ENCODE data around the gene EMP1.

EMP1 gene

GRCh38 chr12:13198241-13198640 lies 1.7 kb downstream of the EMP1 start:
- DNase-seq = no peak

DNA sequence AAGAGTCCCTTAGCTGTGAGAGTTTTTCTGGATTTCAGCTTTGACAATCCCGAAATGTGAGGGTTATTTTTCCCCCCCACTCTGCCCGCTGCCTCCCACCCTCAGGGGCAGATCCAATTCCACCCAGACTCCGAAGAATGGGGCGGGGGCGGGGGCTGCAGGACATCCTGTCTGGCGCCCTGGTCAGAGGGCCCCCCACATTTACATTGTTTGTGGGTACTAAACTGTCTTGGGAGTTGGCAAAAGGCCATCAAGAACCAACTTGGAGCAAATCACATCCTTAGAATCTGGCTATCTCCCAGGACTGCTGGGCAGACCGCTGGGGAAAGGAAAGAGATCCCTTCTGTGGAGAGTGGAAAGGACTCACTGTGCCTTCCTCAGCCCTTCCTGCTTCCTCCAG lies 2.4 kb downstream of the EMP1 start:
- no peak for DNase-seq

GRCh38 chr12:13199592-13199991 lies 3.1 kb downstream of the EMP1 start:
- DNase-seq = no peak

- no peak for DNase-seq
Measured at GRCh38 chr12:13200841-13201240, 4.3 kb downstream of the EMP1 start.

DNA sequence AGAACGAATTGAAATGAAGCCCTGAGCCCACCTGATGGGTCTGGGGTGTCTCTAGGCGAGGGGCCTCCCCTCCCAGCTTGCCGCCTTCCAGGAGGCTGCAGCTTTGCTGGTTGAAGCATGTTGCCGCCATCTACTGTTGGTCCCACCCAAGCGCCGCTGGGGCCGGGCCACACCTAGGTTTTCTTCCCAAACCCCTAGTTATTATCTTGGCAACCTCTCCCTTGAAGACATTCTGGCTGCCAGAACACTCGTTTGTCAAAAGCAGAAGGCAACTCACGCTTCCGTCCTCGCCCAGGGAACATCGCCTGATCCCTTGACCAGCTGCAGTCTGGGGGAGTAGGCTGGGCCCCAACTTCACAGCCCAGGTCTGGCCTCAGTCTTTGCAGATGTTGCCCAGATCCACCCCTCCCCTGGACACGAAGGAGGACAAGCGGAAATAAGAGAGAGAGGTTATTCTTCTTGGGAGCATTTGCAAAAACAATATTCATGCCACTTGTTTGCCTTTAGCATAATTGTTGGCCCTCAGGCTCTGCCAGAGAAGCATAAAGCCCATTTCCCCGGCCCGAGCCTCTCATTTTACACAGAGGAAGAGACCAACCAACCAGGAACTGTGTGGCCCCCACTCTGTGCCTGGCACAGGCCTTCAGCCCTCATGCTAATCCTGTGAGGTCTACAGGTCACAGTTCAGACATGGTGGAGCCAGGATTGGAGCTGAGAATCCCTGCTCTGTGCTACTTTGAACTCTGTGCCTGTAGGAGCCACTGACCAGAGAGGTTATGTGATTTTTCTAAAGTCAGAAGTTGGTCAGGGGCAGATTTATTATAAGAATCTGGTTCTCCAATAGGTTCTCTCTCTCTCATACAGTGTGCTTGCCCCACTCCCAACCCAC lies 6.8 kb downstream of the EMP1 start:
- DNase-seq = no peak

GRCh38 chr12:13204428-13204827 lies 7.9 kb downstream of the EMP1 start:
- no peak for DNase-seq

GRCh38 chr12:13205809-13206559 lies 9.5 kb downstream of the EMP1 start:
- DNase-seq = peak; percentile 58

GRCh38 chr12:13206560-13206897 lies 10.0 kb downstream of the EMP1 start:
- DNase-seq = no peak

DNA sequence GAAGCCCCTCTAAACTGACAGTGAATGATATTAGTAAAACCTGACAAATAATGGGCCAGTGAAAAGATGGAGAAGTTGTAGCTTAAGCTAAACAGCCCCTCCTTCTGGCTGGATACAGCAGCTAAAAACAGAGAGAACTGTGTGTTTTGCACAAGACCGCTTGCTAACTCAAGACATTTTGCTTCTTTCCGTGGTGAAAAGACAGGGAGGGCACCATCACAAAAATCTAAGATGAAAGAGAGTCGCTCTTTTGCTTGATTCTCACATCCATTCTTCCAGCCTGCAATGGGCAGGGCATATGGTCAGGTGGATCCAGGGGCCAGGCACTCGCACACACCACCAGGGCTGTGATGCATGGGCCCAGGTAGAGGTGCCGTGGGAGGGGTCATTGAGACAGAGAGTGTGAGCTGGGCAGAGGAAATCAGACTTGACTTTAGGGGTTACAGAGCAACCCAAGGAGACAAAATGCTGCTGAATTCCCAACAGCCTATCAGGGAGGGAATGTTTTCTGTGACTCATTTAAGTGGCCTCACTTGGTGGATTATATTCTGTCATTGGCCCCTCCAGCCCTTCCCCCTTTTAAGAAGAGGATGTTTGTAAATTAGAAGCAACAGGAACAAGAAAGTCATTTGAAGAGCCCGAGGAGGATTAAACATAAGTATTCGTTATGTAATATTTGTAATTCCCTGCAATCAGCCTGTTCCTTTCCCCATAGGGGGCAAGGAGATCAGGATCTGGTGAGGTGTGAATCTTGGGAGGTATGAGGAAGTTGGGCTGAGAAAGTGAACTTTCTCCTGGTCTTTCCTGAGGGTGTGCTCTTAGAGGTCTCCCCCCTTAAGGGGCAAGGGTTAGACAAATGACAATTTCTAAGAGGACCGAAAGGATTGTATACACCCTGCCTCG lies 12.3 kb downstream of the EMP1 start:
- DNase-seq = no peak

DNA sequence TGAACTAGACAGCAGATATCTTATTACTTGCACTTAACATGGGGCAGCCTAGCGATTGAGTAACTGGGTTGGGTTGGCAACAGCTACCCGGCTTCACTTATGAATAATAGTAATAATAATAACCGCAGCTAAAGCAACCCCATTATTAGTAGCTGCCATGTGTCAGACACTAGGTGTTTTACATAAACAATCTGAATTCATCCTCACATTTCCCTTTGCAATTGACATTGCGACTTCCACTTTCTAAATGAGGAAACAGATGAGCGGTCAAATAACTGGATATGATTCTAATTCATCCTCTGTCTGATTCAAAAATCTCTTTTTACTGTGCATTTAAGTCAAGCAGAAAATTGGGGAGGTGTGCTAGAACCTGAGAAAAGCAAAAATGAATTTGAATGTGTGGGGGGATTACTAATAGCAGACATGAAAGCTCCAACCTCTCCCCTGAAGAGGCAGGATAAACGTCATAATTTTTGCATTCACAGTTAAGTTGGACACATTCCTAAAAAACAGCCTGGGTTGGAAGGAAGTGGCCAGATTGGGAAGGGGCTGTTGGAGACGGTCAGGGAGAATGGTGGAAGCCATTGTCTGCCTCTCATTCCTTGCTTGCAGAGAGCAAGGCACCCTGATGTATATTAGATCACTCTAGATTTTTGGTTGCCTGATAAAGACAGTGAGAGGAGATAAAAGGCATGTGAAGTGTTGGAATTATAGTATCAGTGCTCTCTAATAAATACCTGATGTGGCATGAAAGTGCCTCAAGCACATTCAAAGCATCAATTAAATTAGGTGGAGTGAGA lies 13.1 kb downstream of the EMP1 start:
- DNase-seq = no peak

- DNase-seq = no peak
Measured at GRCh38 chr12:13210236-13211190, 14.0 kb downstream of the EMP1 start.

GRCh38 chr12:13211191-13211858 lies 14.8 kb downstream of the EMP1 start:
- DNase-seq = no peak

DNA sequence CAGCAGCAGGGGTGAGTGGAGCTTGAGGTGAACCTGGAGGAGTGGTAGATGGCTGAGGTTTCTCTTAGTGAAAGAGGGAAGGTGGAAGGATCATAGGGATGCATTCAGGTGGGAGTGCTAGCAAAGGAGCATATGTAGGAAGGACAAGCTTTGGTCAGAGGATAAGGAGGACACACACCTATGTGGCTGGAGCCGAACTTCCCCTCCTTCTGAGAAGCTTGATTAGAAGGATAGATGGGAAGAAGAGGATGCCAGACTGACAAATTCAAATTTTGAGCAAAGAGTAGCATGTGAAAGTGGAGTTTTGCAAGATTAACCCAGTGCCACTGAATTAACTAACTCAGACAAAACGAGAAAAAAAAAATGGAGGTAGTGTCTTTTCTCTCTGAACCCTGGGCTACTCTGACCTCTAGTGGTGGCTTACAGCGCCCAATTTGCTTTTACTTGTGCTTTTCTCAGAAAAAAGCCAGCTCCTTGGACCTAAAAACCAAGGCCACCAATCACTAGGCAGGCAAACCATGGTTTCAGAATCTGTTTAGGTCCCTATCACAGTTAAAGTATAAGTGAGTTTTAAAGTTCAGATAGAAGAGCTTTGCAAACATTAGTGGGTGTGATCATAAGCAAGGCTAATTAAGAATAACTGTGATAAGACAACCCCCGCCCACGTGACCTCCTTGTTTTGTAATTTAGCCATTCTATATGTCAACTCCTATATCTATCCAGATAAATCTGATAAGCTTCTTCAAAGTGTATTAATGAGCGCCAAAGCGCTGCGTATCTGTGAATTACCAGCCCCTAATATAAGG lies 15.5 kb downstream of the EMP1 start:
- peak; percentile 64 for DNase-seq

- DNase-seq = no peak
Measured at GRCh38 chr12:13215056-13215455, 18.5 kb downstream of the EMP1 start.

DNA sequence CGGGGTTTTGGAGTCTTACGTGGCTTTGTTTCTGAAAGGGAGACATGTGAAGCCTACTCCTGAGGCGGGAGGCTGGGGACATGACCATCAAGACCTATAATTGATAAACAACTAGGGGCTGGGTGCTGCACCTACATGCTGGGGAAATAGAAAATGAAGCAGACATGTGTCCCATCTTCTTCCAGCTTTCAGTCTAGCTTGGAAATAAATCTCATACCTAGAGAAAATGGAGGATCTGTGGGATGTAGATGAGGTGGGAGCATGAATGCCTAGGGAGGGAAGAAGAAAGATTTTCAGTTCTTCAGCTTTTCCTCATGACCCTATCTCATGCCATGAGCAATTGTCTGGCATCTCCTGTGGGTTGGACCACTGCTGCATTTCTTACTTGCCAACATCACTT lies 22.1 kb downstream of the EMP1 start:
- DNase-seq = no peak

GRCh38 chr12:13219320-13219719 lies 22.8 kb downstream of the EMP1 start:
- no peak for DNase-seq

GRCh38 chr12:13220838-13221237 lies 24.3 kb downstream of the EMP1 start:
- DNase-seq = no peak

DNA sequence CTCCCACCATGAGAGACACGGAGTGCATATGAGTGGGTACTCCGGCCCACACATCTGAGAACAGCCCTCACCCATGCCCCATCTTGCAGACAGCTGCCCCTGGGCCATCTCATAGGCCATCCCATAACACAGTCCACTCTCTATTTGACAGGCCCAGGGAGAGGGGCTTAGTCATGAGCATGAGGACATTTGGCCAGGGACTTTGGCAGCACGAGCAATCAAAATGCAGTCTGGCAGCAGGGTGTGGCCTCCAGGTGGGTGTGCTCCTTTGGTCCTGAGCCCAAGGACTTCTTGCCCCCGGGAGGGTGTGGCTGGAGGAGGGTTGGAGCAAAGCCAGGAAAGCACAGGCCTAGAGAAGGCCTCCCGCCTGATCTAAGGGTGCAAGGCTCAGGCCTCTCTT lies 25.6 kb downstream of the EMP1 start:
- no peak for DNase-seq

- DNase-seq = no peak
Measured at GRCh38 chr12:13223179-13223804, 26.8 kb downstream of the EMP1 start.
